PC-3 (cell line): ENCODE data around the gene RPS3A.

Experiments
- CTCF ChIP-seq: fragments of 300-600 bp; sonication (generic); conservative IDR thresholded peaks from 2 replicates; pipeline ENCODE4 v1.5.1; 2017; ENCODE audit warnings: antibody characterized with exemption, low read depth, mild to moderate bottlenecking, low read length
- EZH2 ChIP-seq: fragments of 300-600 bp; sonication (generic); IDR thresholded peaks from one replicate; pipeline ENCODE4 v1.6.1; 2017; ENCODE audit warnings: antibody characterized with exemption, mild to moderate bottlenecking, low read length; ENCODE audit not compliant: unreplicated experiment
- EZH2phosphoT487 ChIP-seq: fragments of 300-600 bp; sonication (generic); IDR thresholded peaks from 2 replicates; pipeline ENCODE4 v1.6.1; 2018; ENCODE audit warnings: mild to moderate bottlenecking, antibody characterized with exemption, low read length, borderline replicate concordance

- TF ChIP-seq CTCF = no peak
- no peak for TF ChIP-seq EZH2
- no peak for TF ChIP-seq EZH2phosphoT487
These were observed 569 bp downstream of the RPS3A start for GRCh38 chr4:151099976-151100417.
